Measurements from ENCODE around the gene ZNF485. TPM values are rescaled to one million over a fixed set of nuclear protein-coding genes. Genes with fewer than 3 reads are reported as not detected.

ZNF485 gene
- total RNA-seq: 1.9 and 2.6 TPM in 2 replicates

GRCh38 chr10:43606323-43607198, at the start of gene ZNF485:
ZNF485 (plus strand) TSS chr10:43606438; CDS start chr10:43607051, 613 bp downstream.

GRCh38 chr10:43574001-43574892, 32.0 kb upstream of the ZNF485 start, which contains the start of gene ZNF239:
ZNF239 (minus strand) TSS chr10:43574616; CDS start chr10:43558079, 16,537 bp downstream.

GRCh38 chr10:43648398-43649184, 42.4 kb downstream of the ZNF485 start, which contains the start of gene ZNF32:
ZNF32 (minus strand) TSS chr10:43648881; CDS start chr10:43646133, 2,748 bp downstream.

Other genes with a start within 250 kb of the ZNF485 start
- gene FXYD4, start 234.8 kb upstream of the ZNF485 start, total RNA-seq: not detected in 2 replicates
- gene HNRNPF, start 197.3 kb upstream of the ZNF485 start, total RNA-seq: 187 and 200 TPM in 2 replicates
- 5.6 and 6.8 TPM in 2 replicates for gene ZNF487, start 169.3 kb upstream of the ZNF485 start, total RNA-seq
- 7.8 and 8.9 TPM in 2 replicates for gene ZNF239, start 31.8 kb upstream of the ZNF485 start, total RNA-seq
- gene ZNF32, start 42.4 kb downstream of the ZNF485 start, total RNA-seq: 33.3 and 33.9 TPM in 2 replicates